Body of pancreas (tissue), 4 donors: ENCODE measurements around the gene RASGRP3. TPM values are rescaled to one million over a fixed set of nuclear protein-coding genes. Genes with fewer than 3 reads are reported as not detected.

ENCODE experiments used
- ATAC-seq: fragments of 150-250 bp; one replicate; pipeline ENCODE4 v1.9.1; 2016
- DNase-seq, 4 donors: peaks; one replicate each; pipeline ENCODE4 v3.0.0-alpha.2; 2019
- H3K27ac ChIP-seq, 4 donors: fragments of 200-600 bp; sonication (generic); 1 replicate in 3 of 4; 2 replicates in 1 of 4; pipeline versions ENCODE4 v1.5.1 to v1.6.1; 2016 to 2019; ENCODE audit warnings: mild to moderate bottlenecking in 1 of 4, mixed read lengths in 1 of 4, moderate library complexity in 1 of 4
- H3K27me3 ChIP-seq, 2 donors: fragments of 200-600 bp; sonication (generic); one replicate each; pipeline ENCODE4 v1.6.0; 2016; ENCODE audit warnings: mild to moderate bottlenecking in 1 of 2
- H3K36me3 ChIP-seq, 2 donors: fragments of 200-600 bp; sonication (generic); replicated peaks in 1 of 2; 2 replicates each; pipeline ENCODE4 v1.5.1; 2016; ENCODE audit warnings: low read depth in 2 of 2; ENCODE audit not compliant: insufficient read depth in 1 of 2
- H3K4me1 ChIP-seq: fragments of 200-600 bp; sonication (generic); one replicate; pipeline ENCODE4 v1.6.0; 2016
- H3K4me3 ChIP-seq, 2 donors: fragments of 200-600 bp; sonication (generic); 1 replicate in 1 of 2; 2 replicates in 1 of 2; pipeline ENCODE4 v1.5.1; 2016 to 2019
- H3K9me3 ChIP-seq, 3 donors: fragments of 200-600 bp; sonication (generic); 1 replicate in 2 of 3; 2 replicates in 1 of 3; pipeline ENCODE4 v1.5.1; 2016
- POLR2A ChIP-seq, 3 donors: fragments of 450-650 bp; IDR thresholded peaks; one replicate each; pipeline ENCODE4 v1.6.1; 2016; ENCODE audit warnings: antibody characterized with exemption in 3 of 3, mild to moderate bottlenecking in 2 of 3
- WGBS, 2 donors: methylation state at CpG; one replicate each; pipeline ENCODE4 v1.1.5; 2017; 5-methylcytosine and 5-hydroxymethylcytosine counted together
- intact Hi-C: fragments of 100-400 bp; cut with DNase I; formaldehyde crosslinking; loops from one replicate; pipeline ENCODE4 v1.15.1; 2023
- total RNA-seq, 2 donors: library from RNA; depleted of rRNA; stranded (reverse); fragments of >200 nt; gene quantifications; one replicate each; pipeline ENCODE4 v1.1.0, GENCODE V29; 2016
- TF ChIP-seq, protein P1 (sequence below), 7 experiments: fragments of 450-650 bp in 4 of 7; fragments of 200-600 bp in 3 of 7; sonication (generic) in 3 of 7; IDR thresholded peaks; one replicate each; pipeline ENCODE4 v1.5.1; 2016 to 2019; ENCODE audit warnings: antibody characterized with exemption in 7 of 7

Gene RASGRP3
- 10 to 100 TPM in 1 of 2 donors, 1 to 10 TPM in 1; 3.9 to 22.1 TPM for total RNA-seq

GRCh38 chr2:33476131-33476792, at the start of gene RASGRP3:
RASGRP3 (plus strand) TSS chr2:33476649; CDS start chr2:33515137, 38,488 bp downstream.
- Histone ChIP-seq H3K4me1 (peaks cover 24% of the 10 kb centered on the region), H3K9me3 (no peaks in the 10 kb centered on the region), H3K36me3 (no peaks in the 10 kb centered on the region), H3K4me3 (peak within 1 kb of the TSS; percentile 30 to 44), H3K27ac (peak within 1 kb of the TSS; percentile 88 to 95 (median 92)), H3K27me3 (no peaks in the 10 kb centered on the region)
- intact Hi-C loops, result no loop called here
- TF ChIP-seq POLR2A (IDR thresholded peaks at IDR 0.05), result peak in 2 of 3 donors; percentile 77 to 80
- TF ChIP-seq, protein P1, sequence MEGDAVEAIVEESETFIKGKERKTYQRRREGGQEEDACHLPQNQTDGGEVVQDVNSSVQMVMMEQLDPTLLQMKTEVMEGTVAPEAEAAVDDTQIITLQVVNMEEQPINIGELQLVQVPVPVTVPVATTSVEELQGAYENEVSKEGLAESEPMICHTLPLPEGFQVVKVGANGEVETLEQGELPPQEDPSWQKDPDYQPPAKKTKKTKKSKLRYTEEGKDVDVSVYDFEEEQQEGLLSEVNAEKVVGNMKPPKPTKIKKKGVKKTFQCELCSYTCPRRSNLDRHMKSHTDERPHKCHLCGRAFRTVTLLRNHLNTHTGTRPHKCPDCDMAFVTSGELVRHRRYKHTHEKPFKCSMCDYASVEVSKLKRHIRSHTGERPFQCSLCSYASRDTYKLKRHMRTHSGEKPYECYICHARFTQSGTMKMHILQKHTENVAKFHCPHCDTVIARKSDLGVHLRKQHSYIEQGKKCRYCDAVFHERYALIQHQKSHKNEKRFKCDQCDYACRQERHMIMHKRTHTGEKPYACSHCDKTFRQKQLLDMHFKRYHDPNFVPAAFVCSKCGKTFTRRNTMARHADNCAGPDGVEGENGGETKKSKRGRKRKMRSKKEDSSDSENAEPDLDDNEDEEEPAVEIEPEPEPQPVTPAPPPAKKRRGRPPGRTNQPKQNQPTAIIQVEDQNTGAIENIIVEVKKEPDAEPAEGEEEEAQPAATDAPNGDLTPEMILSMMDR (IDR thresholded peaks at IDR 0.05), result no peak
- WGBS, 2 donors, result 0 to 1% methylated on average over 16 to 18 of the region's 18 CpGs
- ATAC-seq (peak; percentile 78), DNase-seq (peak; percentile 81 to 90 (median 86))

DNA sequence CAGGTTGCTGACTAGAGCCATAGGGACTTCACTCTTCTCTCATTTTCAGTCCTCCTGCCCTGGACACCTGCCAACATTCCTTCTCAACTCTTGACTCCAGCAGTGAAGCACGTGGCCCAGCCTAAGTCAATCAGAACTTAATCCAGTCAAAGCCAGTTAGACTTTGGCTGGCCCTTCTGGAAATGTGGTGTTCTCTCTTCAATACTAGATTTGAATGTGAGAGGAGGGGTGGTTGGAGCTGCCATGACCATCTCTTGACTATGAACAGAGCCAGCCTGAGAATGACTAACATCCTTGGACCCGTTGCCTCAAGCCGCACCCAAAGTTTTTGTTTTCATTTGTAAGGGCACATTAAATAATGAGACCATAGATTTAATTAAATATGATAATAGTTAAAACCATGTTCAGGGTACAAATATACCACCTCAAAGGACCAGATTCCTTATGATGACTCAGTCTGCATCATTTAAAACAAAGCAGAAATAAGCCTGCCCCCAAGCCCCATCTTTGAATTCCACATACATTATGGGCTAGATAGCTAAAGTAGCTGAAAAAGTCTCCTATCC, 49.7 kb upstream of the RASGRP3 start:
- intact Hi-C loops, result no loop called here
- no peak overlapping the region for H3K27ac ChIP-seq
- no peaks in the 10 kb centered on the region for H3K9me3 ChIP-seq
- H3K4me3 ChIP-seq, result no peak overlapping the region
- H3K27me3 ChIP-seq, result no peaks in the 10 kb centered on the region
- WGBS, 2 donors, result 60 to 66% methylated on average over 3 of the region's 3 CpGs
- no peaks in the 10 kb centered on the region for H3K36me3 ChIP-seq
- H3K4me1 ChIP-seq, result no peaks in the 10 kb centered on the region
- TF ChIP-seq POLR2A (IDR thresholded peaks at IDR 0.05), result no peak
- TF ChIP-seq, protein P1 (IDR thresholded peaks at IDR 0.05), result no peak
- DNase-seq, result peak; percentile 55 to 70 (median 66)
- ATAC-seq, result no peak

GRCh38 chr2:33430077-33430476, 46.4 kb upstream of the RASGRP3 start:
- ATAC-seq (no peak), DNase-seq (no peak)
- Histone ChIP-seq H3K27ac (no peak overlapping the region), H3K4me1 (no peaks in the 10 kb centered on the region), H3K9me3 (no peaks in the 10 kb centered on the region), H3K27me3 (no peaks in the 10 kb centered on the region), H3K36me3 (no peaks in the 10 kb centered on the region), H3K4me3 (no peak overlapping the region)
- WGBS, 2 donors, result 45 to 57% methylated on average over 3 of the region's 3 CpGs
- TF ChIP-seq, protein P1 (IDR thresholded peaks at IDR 0.05), result no peak
- TF ChIP-seq POLR2A (IDR thresholded peaks at IDR 0.05), result no peak
- intact Hi-C loops, result no loop called here

DNA sequence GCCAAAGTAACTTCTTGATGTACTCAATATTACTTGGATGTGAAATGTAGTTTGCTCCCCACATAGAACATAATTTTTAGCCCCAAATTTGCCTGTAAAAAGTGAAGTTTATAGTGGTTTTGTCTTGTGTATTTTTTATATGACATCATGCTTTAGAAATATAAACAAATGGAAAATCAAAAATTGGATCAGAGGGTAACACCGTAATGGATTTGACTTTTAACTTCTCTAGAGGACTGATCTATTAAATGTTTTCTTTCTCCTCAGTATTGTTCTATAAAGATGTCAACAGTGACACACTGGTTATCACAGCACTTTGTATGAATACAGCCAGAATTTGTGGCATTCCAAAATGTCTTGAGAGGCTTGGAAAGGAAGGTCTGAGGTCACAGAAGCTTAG, 45.6 kb upstream of the RASGRP3 start:
- H3K9me3 ChIP-seq, result no peaks in the 10 kb centered on the region
- ATAC-seq, result no peak
- TF ChIP-seq, protein P1 (IDR thresholded peaks at IDR 0.05), result no peak
- no peak for TF ChIP-seq POLR2A (IDR thresholded peaks at IDR 0.05)
- H3K27me3 ChIP-seq, result no peaks in the 10 kb centered on the region
- no peak overlapping the region for H3K4me3 ChIP-seq
- WGBS, 2 donors, result 59 to 81% methylated on average over 1 of the region's 1 CpG
- H3K27ac ChIP-seq, result no peak overlapping the region
- H3K4me1 ChIP-seq, result no peaks in the 10 kb centered on the region
- DNase-seq, result no peak
- intact Hi-C loops, result no loop called here
- H3K36me3 ChIP-seq, result no peaks in the 10 kb centered on the region
